Naive thymus-derived CD4-positive, alpha-beta T cell (primary cell): Measurements from ENCODE around the gene CYP2C18. TPM values are rescaled to one million over a fixed set of nuclear protein-coding genes. Genes with fewer than 3 reads are reported as not detected.
"Not testable (repeated sequence)": the region's sequence is repeated elsewhere in the genome, so short reads cannot be mapped to it uniquely, and the experiment has no call there.

Experiments used
- ATAC-seq: fragments of 150-1000 bp; cut with Tn5 transposase; 2 replicates; pipeline ENCODE4 v1.10.0; 2021; ENCODE audit warnings: mild to moderate bottlenecking, moderate library complexity
- CTCF ChIA-PET: fragments of 350-600 bp; sonication (Branson Sonifier 250); formaldehyde crosslinking; loops from one replicate; lab custom pipeline; 2021; ENCODE audit warnings: antibody characterized with exemption; lab: Charles Lee
- POLR2A ChIA-PET: fragments of 350-600 bp; sonication (Branson Sonifier 250); formaldehyde crosslinking; loops from one replicate; lab custom pipeline; 2021; ENCODE audit warnings: antibody characterized with exemption, inconsistent platforms; lab: Charles Lee
- DNase-seq, 9 donors: peaks; one replicate each; pipeline versions ENCODE4 v3.0.0 to v3.0.0-alpha.2; 2020 to 2022; ENCODE audit warnings: mixed read lengths in 1 of 9
- H3K27ac ChIP-seq: one replicate; pipeline ENCODE4 v1.7.0; 2013; ENCODE audit warnings: mild to moderate bottlenecking, low read depth, low read length, moderate library complexity
- H3K27me3 ChIP-seq, 2 donors: one replicate each; pipeline ENCODE4 v1.7.0; 2013; ENCODE audit warnings: low read length in 2 of 2, mild to moderate bottlenecking in 2 of 2, moderate library complexity in 2 of 2; ENCODE audit not compliant: control insufficient read depth in 2 of 2, insufficient read depth in 2 of 2
- H3K36me3 ChIP-seq, 3 experiments: 1 replicate in 2 of 3; 2 replicates in 1 of 3; pipeline ENCODE4 v1.7.0; 2013; ENCODE audit warnings: low read length in 3 of 3, mild to moderate bottlenecking in 3 of 3, moderate library complexity in 1 of 3; ENCODE audit not compliant: insufficient read depth in 3 of 3, control insufficient read depth in 2 of 3
- H3K4me1 ChIP-seq, 2 donors: one replicate each; pipeline ENCODE4 v1.7.0; 2013; ENCODE audit warnings: low read length in 2 of 2, mild to moderate bottlenecking in 2 of 2, moderate library complexity in 1 of 2; ENCODE audit not compliant: control insufficient read depth in 2 of 2, insufficient read depth in 2 of 2
- H3K4me3 ChIP-seq: 2 replicates; pipeline ENCODE4 v1.7.0; 2013; ENCODE audit warnings: mild to moderate bottlenecking, low read length
- H3K9me3 ChIP-seq, 3 experiments: 1 replicate in 2 of 3; 2 replicates in 1 of 3; pipeline ENCODE4 v1.7.0; 2013; ENCODE audit warnings: low read length in 3 of 3; ENCODE audit not compliant: control insufficient read depth in 2 of 3
- H3K27ac Mint-ChIP-seq, 9 donors: one replicate each; pipeline ENCODE4 v1.8.0; 2020 to 2022; ENCODE audit warnings: mixed read lengths in 9 of 9, mild to moderate bottlenecking in 8 of 9, moderate library complexity in 5 of 9, inconsistent platforms in 2 of 9
- H3K27me3 Mint-ChIP-seq, 5 donors: one replicate each; pipeline ENCODE4 v1.8.0; 2021 to 2022; ENCODE audit warnings: mixed read lengths in 5 of 5, mild to moderate bottlenecking in 1 of 5
- H3K36me3 Mint-ChIP-seq, 5 donors: one replicate each; pipeline ENCODE4 v1.8.0; 2020 to 2022; ENCODE audit warnings: mixed read lengths in 5 of 5, mild to moderate bottlenecking in 3 of 5, inconsistent platforms in 1 of 5
- H3K4me1 Mint-ChIP-seq, 7 donors: one replicate each; pipeline ENCODE4 v1.8.0; 2020 to 2022; ENCODE audit warnings: mixed read lengths in 7 of 7, mild to moderate bottlenecking in 3 of 7, inconsistent platforms in 1 of 7
- H3K4me3 Mint-ChIP-seq, 10 donors: one replicate each; pipeline ENCODE4 v1.8.0; 2020 to 2022; ENCODE audit warnings: mild to moderate bottlenecking in 10 of 10, mixed read lengths in 10 of 10, moderate library complexity in 6 of 10, inconsistent platforms in 2 of 10
- H3K9me3 Mint-ChIP-seq, 11 donors: one replicate each; pipeline ENCODE4 v1.8.0; 2020 to 2022; ENCODE audit warnings: mixed read lengths in 11 of 11, mild to moderate bottlenecking in 4 of 11, inconsistent platforms in 1 of 11, moderate library complexity in 1 of 11
- intact Hi-C, 2 donors: fragments of 100-400 bp; cut with micrococcal nuclease; formaldehyde crosslinking; loops; one replicate each; pipeline ENCODE4 v1.15.1; 2023
- polyA plus RNA-seq, 2 donors: library from polyadenylated mRNA; unstranded; fragments of 300-500 nt; fragmentation: Illumina TruSeq; gene quantifications; one replicate each; pipeline ENCODE4 v1.2.3, GENCODE V29; 2021
- total RNA-seq, 6 experiments: library from RNA in 5 of 6; stranded (reverse) in 5 of 6; gene quantifications; 1 replicate in 5 of 6; 2 replicates in 1 of 6; pipeline ENCODE4 v1.2.3 and lab custom pipeline; 2021 to 2026

The CYP2C18 gene
- total and polyA plus RNA-seq, 7 experiments from 2014 or later, result not detected

DNA sequence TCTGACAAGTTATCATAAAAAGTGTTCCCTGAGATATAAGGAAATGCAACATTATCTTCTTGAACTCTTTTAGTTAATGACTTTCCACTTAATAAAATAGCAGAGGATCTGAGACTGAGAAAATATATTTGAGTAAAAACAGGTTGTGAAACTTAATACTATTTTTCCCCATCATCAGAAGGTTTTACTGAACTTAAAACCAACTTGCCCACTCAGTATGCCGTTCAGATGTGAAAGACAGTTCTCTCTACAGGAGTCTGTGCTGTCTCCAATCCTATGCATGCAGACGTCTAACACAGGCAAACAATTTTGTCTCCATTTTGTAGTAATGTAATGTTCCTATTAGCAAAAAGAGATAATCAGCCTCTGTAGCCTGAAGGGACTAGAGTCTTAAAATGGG lies 38.2 kb upstream of the CYP2C18 start:
- no peak overlapping the region for H3K4me3 ChIP-seq
- Mint-ChIP-seq H3K4me1 (no peaks in the 10 kb centered on the region), H3K27me3 (peaks cover 0 to 12% (median 4%) of the 10 kb centered on the region in 5 donors), H3K36me3 (no peaks in the 10 kb centered on the region), H3K4me3 (no peak overlapping the region), H3K9me3 (peaks cover 0 to 8% (median 0%) of the 10 kb centered on the region in 11 donors), H3K27ac (no peak overlapping the region)
- H3K4me1 ChIP-seq, result no peaks in the 10 kb centered on the region
- intact Hi-C loops, result no loop called here
- POLR2A ChIA-PET, result no interaction called here
- ATAC-seq, result no peak
- H3K27me3 ChIP-seq, result no peaks in the 10 kb centered on the region
- H3K9me3 ChIP-seq, result no peaks in the 10 kb centered on the region
- no peak overlapping the region for H3K27ac ChIP-seq
- no peak for DNase-seq
- CTCF ChIA-PET, result no interaction called here
- no peaks in the 10 kb centered on the region for H3K36me3 ChIP-seq

DNA sequence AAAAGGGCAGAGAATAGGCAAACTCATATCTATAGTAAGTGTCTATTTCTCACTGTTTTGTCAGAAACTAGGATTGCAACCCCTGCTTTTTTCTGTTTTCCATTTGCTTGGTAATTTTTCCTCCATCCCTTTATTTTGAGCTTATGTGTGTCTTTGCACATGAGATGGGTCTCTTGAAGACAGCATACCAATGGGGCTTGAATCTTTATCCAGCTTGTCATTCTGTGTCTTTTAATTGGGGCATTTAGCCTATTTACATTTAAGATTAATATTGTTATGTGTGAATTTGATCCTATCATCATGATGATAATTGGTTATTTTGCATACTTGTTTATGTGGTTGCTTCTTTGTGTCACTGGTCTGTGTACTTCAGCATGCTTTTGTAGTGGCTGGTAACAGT lies 28.3 kb upstream of the CYP2C18 start:
- CTCF ChIA-PET, result not testable (repeated sequence)

DNA sequence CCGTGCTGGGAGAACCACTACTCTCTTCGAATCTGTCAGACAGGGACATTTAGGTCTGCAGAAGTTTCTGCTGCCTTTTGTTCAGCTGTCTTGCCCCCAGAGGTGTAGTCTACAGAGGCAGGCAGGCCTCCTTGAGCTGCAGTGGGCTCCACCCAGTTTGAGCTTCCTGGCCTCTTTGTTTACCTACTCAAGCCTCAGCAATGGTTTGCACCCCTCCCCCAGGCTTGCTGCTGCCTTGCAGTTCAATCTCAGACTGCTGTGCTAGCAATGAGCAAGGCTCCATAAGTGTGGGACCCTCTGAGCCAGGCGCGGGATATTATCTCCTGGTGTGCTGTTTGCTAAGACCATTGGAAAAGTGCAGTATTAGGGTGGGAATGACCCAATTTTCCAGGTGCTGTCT lies 20.5 kb upstream of the CYP2C18 start:
- H3K4me3 ChIP-seq, H3K4me3 Mint-ChIP-seq, intact Hi-C loops, DNase-seq, H3K4me1 ChIP-seq, POLR2A ChIA-PET, CTCF ChIA-PET, H3K4me1 Mint-ChIP-seq, H3K27ac Mint-ChIP-seq, ATAC-seq, H3K36me3 ChIP-seq, H3K9me3 Mint-ChIP-seq, H3K27me3 ChIP-seq, H3K9me3 ChIP-seq, H3K27ac ChIP-seq, H3K36me3 Mint-ChIP-seq: not testable (repeated sequence)
- peaks cover 0 to 24% (median 0%) of the 10 kb centered on the region in 5 donors for H3K27me3 Mint-ChIP-seq

More for the DNA sequence above, 28.3 kb upstream of the CYP2C18 start:
- H3K27ac Mint-ChIP-seq, H3K27me3 ChIP-seq, DNase-seq, H3K4me3 Mint-ChIP-seq, H3K36me3 Mint-ChIP-seq, ATAC-seq, H3K36me3 ChIP-seq, H3K4me1 ChIP-seq, H3K4me3 ChIP-seq, H3K27ac ChIP-seq, intact Hi-C loops, H3K4me1 Mint-ChIP-seq, H3K27me3 Mint-ChIP-seq, POLR2A ChIA-PET, H3K9me3 ChIP-seq: not testable (repeated sequence)
- H3K9me3 Mint-ChIP-seq, result peaks cover 0 to 26% (median 11%) of the 10 kb centered on the region in 11 donors

DNA sequence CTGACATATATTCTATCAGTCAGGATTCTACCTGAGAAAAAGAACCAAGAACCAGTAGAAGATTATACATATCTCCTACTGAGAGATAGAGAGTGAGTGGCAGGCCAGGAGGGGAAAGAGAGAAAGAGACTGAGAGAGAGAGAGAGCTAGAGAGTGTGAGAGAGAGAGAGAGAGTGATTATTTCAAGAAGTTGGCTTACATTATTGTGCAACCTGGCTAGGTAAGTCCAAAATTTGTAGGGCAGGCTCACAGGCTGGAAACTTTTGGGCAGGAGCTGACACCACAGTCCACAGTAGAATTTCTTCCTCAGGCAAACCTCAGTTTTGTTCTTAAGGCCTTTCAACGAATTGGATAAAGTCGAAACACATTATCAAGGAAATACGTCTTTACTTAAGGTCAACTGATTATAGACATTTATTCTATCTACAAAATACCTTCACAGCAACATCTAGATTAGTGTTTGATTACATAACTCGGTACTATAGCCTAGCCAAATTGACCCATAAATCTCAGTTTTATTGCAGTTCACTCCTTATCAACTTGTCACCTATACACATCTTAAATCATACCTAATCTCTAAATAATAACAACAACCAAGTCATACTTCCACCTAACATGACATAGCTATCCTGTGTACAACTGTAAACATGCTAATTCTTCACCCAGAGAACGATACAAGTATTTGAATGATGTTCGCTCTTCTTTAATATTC lies 17.0 kb upstream of the CYP2C18 start:
- no peak overlapping the region for H3K4me3 ChIP-seq
- H3K27ac ChIP-seq, result no peak overlapping the region
- DNase-seq, result no peak
- H3K27me3 ChIP-seq, result no peaks in the 10 kb centered on the region
- Mint-ChIP-seq H3K27me3 (peaks cover 0 to 30% (median 3%) of the 10 kb centered on the region in 5 donors), H3K4me3 (no peak overlapping the region), H3K36me3 (no peaks in the 10 kb centered on the region), H3K4me1 (no peaks in the 10 kb centered on the region), H3K27ac (no peak overlapping the region), H3K9me3 (peaks cover 0 to 11% (median 0%) of the 10 kb centered on the region in 11 donors)
- no peak for ATAC-seq
- H3K9me3 ChIP-seq, result no peaks in the 10 kb centered on the region
- POLR2A ChIA-PET, result no interaction called here
- H3K4me1 ChIP-seq, result no peaks in the 10 kb centered on the region
- intact Hi-C loops, result no loop called here
- H3K36me3 ChIP-seq, result no peaks in the 10 kb centered on the region
- CTCF ChIA-PET, result no interaction called here

DNA sequence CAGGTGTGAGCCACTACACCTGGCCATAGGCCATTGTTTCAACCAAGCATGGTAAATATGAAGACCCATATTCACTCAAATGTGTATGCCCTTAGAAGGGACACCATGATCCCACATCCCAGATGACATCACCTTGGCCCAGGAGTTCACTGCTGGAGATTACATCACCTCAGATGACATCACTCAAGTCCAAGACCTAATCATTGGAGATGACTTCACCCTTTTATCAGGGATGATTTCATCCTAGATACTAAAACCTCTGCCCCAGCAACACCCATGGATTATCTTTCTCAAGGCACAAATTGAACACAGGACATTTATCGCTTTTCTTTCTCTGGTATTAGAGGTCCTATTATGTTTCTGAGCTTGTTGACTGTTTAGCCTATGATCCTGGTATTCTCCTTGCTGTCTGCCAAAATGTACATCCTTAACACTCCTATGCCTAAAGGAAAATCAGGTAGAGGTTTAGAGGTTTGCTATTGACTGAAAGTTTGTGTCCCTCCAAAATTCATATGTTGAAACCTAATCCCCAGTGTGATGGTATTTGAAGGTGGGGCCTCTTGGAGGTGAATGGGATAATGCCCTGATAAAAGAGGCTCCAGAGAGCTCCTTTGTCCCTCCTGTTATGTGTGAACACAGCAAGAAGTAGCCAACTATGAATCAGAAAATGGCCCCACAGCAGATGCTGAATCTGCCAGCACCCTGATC lies 9.8 kb upstream of the CYP2C18 start:
- Mint-ChIP-seq H3K27ac (no peak overlapping the region), H3K4me1 (no peaks in the 10 kb centered on the region), H3K4me3 (no peak overlapping the region), H3K9me3 (peaks cover 0 to 5% (median 0%) of the 10 kb centered on the region in 11 donors), H3K36me3 (no peaks in the 10 kb centered on the region), H3K27me3 (peaks cover 2 to 23% (median 8%) of the 10 kb centered on the region in 5 donors)
- H3K27ac ChIP-seq, result no peak overlapping the region
- H3K9me3 ChIP-seq, result no peaks in the 10 kb centered on the region
- POLR2A ChIA-PET, result interaction anchor here (0.6 kb wide), 1 partner anchor 23 kb away, joined by 9 read pairs; no protein-coding TSS in a partner anchor
- CTCF ChIA-PET, result no interaction called here
- H3K27me3 ChIP-seq, result no peaks in the 10 kb centered on the region
- no peak for ATAC-seq
- H3K36me3 ChIP-seq, result no peaks in the 10 kb centered on the region
- no peaks in the 10 kb centered on the region for H3K4me1 ChIP-seq
- intact Hi-C loops, result no loop called here
- DNase-seq, result no peak
- no peak overlapping the region for H3K4me3 ChIP-seq

DNA sequence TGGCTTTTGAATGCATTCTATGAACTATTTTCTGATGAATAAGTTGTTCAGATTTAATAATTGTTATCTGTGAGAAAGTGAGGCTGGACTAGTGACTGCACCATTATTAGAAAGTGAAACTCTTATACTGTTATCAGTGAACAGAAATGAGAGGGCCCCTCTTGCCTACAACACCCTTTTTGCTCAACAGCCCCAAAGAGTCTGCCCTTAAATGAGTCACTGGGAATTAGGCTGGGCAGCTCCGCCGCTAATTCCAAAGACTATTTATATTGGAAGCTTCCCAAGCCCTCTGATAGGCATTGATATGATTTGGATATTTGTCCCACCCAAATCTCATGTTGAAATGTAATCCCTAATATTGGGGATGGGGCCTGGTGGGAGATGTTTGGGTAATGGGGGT lies 7.0 kb upstream of the CYP2C18 start:
- intact Hi-C loops, result no loop called here
- Mint-ChIP-seq H3K27me3 (peaks cover 2 to 21% (median 7%) of the 10 kb centered on the region in 5 donors), H3K36me3 (no peaks in the 10 kb centered on the region), H3K9me3 (peaks cover 0 to 5% (median 0%) of the 10 kb centered on the region in 11 donors), H3K4me1 (no peaks in the 10 kb centered on the region), H3K27ac (no peak overlapping the region), H3K4me3 (no peak overlapping the region)
- no peak overlapping the region for H3K27ac ChIP-seq
- H3K36me3 ChIP-seq, result no peaks in the 10 kb centered on the region
- DNase-seq (no peak), ATAC-seq (no peak)
- no peaks in the 10 kb centered on the region for H3K27me3 ChIP-seq
- no peaks in the 10 kb centered on the region for H3K9me3 ChIP-seq
- no peaks in the 10 kb centered on the region for H3K4me1 ChIP-seq
- no peak overlapping the region for H3K4me3 ChIP-seq
- CTCF ChIA-PET, result no interaction called here
- POLR2A ChIA-PET, result no interaction called here
